Stimulated activated effector memory CD8-positive, alpha-beta T cell treated with anti-CD3 and anti-CD28 coated beads, Interleukin-12 subunit alpha, Interleukin-12 subunit beta, amount 100 ng/mL, for 72 hours (primary cell): Measurements from ENCODE around the gene PTGES.
A peak's percentile ranks its signal among the peaks of the same experiment; 100 is the strongest.

Source experiments
- ATAC-seq: fragments of 150-1000 bp; cut with Tn5 transposase; 2 replicates; pipeline ENCODE4 v1.10.0; 2021
- DNase-seq, 2 donors: peaks; one replicate each; pipeline ENCODE4 v3.0.0; 2021 to 2022; ENCODE audit warnings: low spot score in 2 of 2
- H3K27ac Mint-ChIP-seq: one replicate; pipeline ENCODE4 v1.8.0; 2022; ENCODE audit warnings: mild to moderate bottlenecking, mixed read lengths
- H3K36me3 Mint-ChIP-seq: one replicate; pipeline ENCODE4 v1.8.0; 2022; ENCODE audit warnings: mild to moderate bottlenecking, mixed read lengths
- H3K4me1 Mint-ChIP-seq: one replicate; pipeline ENCODE4 v1.8.0; 2022; ENCODE audit warnings: mixed read lengths
- H3K4me3 Mint-ChIP-seq: one replicate; pipeline ENCODE4 v1.8.0; 2022; ENCODE audit warnings: mild to moderate bottlenecking, mixed read lengths
- H3K9me3 Mint-ChIP-seq: one replicate; pipeline ENCODE4 v1.8.0; 2022; ENCODE audit warnings: mixed read lengths

The PTGES gene

GRCh38 chr9:129720181-129720864, 32.5 kb downstream of the PTGES start:
- H3K9me3 Mint-ChIP-seq: no peaks in the 10 kb centered on the region
- ATAC-seq (no peak), DNase-seq (no peak)
- H3K4me1 Mint-ChIP-seq: no peaks in the 10 kb centered on the region
- no peak overlapping the region for H3K4me3 Mint-ChIP-seq
- H3K27ac Mint-ChIP-seq: no peak overlapping the region
- H3K36me3 Mint-ChIP-seq: no peaks in the 10 kb centered on the region

GRCh38 chr9:129719135-129719534, 33.7 kb downstream of the PTGES start:
- no peak overlapping the region for H3K27ac Mint-ChIP-seq
- H3K4me3 Mint-ChIP-seq: no peak overlapping the region

GRCh38 chr9:129718647-129719046, 34.2 kb downstream of the PTGES start:
- Mint-ChIP-seq H3K27ac (no peak overlapping the region), H3K4me3 (no peak overlapping the region), H3K9me3 (no peaks in the 10 kb centered on the region), H3K4me1 (no peaks in the 10 kb centered on the region), H3K36me3 (no peaks in the 10 kb centered on the region)
- DNase-seq: no peak
- no peak for ATAC-seq

More at GRCh38 chr9:129719135-129719534, 33.7 kb downstream of the PTGES start:
- Mint-ChIP-seq H3K9me3 (no peaks in the 10 kb centered on the region), H3K4me1 (no peaks in the 10 kb centered on the region), H3K36me3 (no peaks in the 10 kb centered on the region)
- DNase-seq: no peak
- ATAC-seq: no peak

GRCh38 chr9:129717991-129718390, 34.9 kb downstream of the PTGES start:
- no peak for ATAC-seq
- no peaks in the 10 kb centered on the region for H3K9me3 Mint-ChIP-seq
- no peak overlapping the region for H3K4me3 Mint-ChIP-seq

GRCh38 chr9:129716091-129716490, 36.8 kb downstream of the PTGES start:
- H3K27ac Mint-ChIP-seq: no peak overlapping the region
- DNase-seq: no peak
- H3K4me3 Mint-ChIP-seq: no peak overlapping the region
- no peak for ATAC-seq
- no peaks in the 10 kb centered on the region for H3K4me1 Mint-ChIP-seq
- no peaks in the 10 kb centered on the region for H3K9me3 Mint-ChIP-seq
- no peaks in the 10 kb centered on the region for H3K36me3 Mint-ChIP-seq

More at GRCh38 chr9:129717991-129718390, 34.9 kb downstream of the PTGES start:
- Mint-ChIP-seq H3K36me3 (no peaks in the 10 kb centered on the region), H3K4me1 (no peaks in the 10 kb centered on the region), H3K27ac (no peak overlapping the region)
- no peak for DNase-seq

DNA sequence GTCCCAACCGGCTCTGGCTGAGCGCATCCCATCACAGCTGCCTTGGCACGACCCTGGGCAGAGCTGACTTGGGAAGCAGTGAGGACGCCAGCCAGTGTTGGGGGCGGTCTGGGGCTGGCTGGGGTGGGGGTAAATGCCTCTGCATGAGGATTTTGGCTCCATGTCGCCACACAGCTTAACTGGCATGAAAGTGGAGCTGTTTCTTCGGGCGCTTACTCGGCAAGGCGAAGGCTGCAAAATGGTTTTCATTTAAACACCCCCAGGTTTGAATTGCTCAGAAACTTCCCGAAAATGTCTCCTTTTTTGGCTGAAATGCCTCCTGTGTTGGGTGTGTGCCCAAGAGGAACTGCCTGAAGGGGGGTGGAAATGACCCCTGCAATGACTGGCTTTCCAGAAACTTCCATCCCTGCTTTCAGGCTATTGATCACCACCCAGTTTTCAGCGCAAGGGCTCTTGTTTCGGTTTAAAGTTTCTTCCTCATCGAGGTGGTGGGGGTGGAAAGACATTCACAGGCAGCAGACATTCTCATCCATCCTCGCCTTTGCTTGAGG, 38.3 kb downstream of the PTGES start:
- DNase-seq: no peak
- Mint-ChIP-seq H3K27ac (no peak overlapping the region), H3K36me3 (no peaks in the 10 kb centered on the region), H3K9me3 (no peaks in the 10 kb centered on the region), H3K4me3 (no peak overlapping the region), H3K4me1 (peaks cover 5% of the 10 kb centered on the region)
- no peak for ATAC-seq

DNA sequence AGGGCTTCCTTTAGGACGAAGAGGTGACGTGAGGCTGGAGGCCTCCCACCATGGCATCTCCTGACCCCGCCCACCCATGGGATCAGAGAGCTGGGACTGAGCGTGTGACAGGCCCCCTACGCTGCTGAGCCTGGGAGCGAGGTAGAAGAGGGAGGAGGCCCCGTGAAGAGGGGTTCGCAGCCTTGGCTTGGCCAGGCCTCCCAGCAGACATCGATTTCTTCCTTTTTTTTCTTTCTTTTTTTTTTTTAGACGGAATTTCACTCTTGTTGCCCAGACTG, 39.5 kb downstream of the PTGES start:
- peaks cover 5% of the 10 kb centered on the region for H3K4me1 Mint-ChIP-seq
- H3K36me3 Mint-ChIP-seq: no peaks in the 10 kb centered on the region
- no peak overlapping the region for H3K27ac Mint-ChIP-seq
- no peak for DNase-seq
- ATAC-seq: no peak
- no peak overlapping the region for H3K4me3 Mint-ChIP-seq
- H3K9me3 Mint-ChIP-seq: no peaks in the 10 kb centered on the region

- no peaks in the 10 kb centered on the region for H3K36me3 Mint-ChIP-seq
- peaks cover 5% of the 10 kb centered on the region for H3K4me1 Mint-ChIP-seq
- no peak overlapping the region for H3K27ac Mint-ChIP-seq
- ATAC-seq: no peak
- H3K9me3 Mint-ChIP-seq: no peaks in the 10 kb centered on the region
- no peak overlapping the region for H3K4me3 Mint-ChIP-seq
- DNase-seq: no peak
Observed at GRCh38 chr9:129712634-129713401, 40.0 kb downstream of the PTGES start.

GRCh38 chr9:129710169-129710453, 42.7 kb downstream of the PTGES start:
- no peak for DNase-seq
- Mint-ChIP-seq H3K27ac (no peak overlapping the region), H3K4me1 (peaks cover 5% of the 10 kb centered on the region), H3K9me3 (no peaks in the 10 kb centered on the region), H3K4me3 (no peak overlapping the region), H3K36me3 (no peaks in the 10 kb centered on the region)
- ATAC-seq: no peak

- no peak for DNase-seq
- H3K27ac Mint-ChIP-seq: no peak overlapping the region
- H3K9me3 Mint-ChIP-seq: no peaks in the 10 kb centered on the region
- no peak overlapping the region for H3K4me3 Mint-ChIP-seq
- peaks cover 5% of the 10 kb centered on the region for H3K4me1 Mint-ChIP-seq
- no peaks in the 10 kb centered on the region for H3K36me3 Mint-ChIP-seq
- no peak for ATAC-seq
Observed at GRCh38 chr9:129709438-129710168, 43.2 kb downstream of the PTGES start.

DNA sequence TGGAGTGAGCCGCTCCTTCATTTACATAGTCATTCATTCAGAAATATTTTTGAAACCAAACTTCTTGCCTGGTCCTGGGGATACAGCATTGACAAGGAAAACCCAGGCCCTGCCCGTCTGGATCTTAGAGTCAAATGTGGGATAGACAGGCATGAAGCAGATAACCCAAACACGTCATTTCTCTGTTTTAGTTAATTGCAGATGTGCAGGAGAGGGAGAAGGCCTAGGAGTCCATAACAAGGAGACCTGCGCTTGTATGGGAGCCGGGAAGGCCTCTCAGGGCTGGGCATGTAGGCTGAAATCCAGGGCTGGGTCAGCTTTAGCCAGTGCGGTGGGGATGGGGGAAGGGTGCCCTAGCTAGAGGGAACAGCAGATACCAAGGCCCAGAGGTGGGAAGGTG, 44.0 kb downstream of the PTGES start:
- no peak for ATAC-seq
- Mint-ChIP-seq H3K27ac (peak overlapping the region; percentile 47), H3K36me3 (no peaks in the 10 kb centered on the region), H3K9me3 (no peaks in the 10 kb centered on the region), H3K4me3 (no peak overlapping the region), H3K4me1 (peaks cover 5% of the 10 kb centered on the region)
- DNase-seq: no peak

GRCh38 chr9:129704807-129705206, 48.0 kb downstream of the PTGES start:
- no peak overlapping the region for H3K27ac Mint-ChIP-seq
- no peak for DNase-seq
- no peaks in the 10 kb centered on the region for H3K36me3 Mint-ChIP-seq
- H3K4me3 Mint-ChIP-seq: no peak overlapping the region
- H3K9me3 Mint-ChIP-seq: no peaks in the 10 kb centered on the region
- no peaks in the 10 kb centered on the region for H3K4me1 Mint-ChIP-seq
- ATAC-seq: no peak

DNA sequence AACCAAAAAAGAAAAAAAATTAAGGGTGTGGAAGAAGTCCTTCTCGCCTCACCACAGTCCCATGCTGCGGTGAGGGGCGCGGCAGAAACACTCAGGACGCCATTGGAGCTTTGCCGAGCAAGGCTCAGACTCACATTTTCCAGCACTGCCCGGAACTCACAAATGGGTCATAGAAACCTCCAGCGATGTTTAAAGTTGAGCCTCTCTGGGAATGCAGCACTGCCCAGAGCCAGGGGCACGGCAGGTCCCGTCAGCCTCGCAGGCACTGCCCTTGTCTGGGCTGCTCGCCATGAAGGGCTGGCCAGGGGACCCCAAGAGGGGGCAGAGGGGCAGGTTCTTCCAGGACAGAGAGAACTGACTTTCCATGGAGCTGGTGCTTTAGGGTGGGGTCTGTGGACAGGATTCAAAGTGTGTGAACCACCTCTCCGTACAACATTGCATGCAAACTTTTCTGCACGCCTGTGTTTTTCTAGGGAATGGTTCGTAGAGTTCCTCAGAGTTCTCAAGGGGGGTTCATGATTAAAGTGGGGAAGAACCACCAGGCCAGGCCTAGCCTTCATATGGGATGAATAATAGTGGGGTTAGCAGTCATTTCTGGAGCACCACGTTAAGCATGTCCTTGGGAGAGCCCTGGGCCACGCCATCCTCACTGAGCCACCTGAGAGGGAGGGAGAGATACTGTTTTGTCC, 49.0 kb downstream of the PTGES start:
- H3K27ac Mint-ChIP-seq: no peak overlapping the region
- H3K4me1 Mint-ChIP-seq: no peaks in the 10 kb centered on the region
- H3K9me3 Mint-ChIP-seq: no peaks in the 10 kb centered on the region
- H3K4me3 Mint-ChIP-seq: no peak overlapping the region
- no peak for ATAC-seq
- DNase-seq: no peak
- H3K36me3 Mint-ChIP-seq: no peaks in the 10 kb centered on the region

DNA sequence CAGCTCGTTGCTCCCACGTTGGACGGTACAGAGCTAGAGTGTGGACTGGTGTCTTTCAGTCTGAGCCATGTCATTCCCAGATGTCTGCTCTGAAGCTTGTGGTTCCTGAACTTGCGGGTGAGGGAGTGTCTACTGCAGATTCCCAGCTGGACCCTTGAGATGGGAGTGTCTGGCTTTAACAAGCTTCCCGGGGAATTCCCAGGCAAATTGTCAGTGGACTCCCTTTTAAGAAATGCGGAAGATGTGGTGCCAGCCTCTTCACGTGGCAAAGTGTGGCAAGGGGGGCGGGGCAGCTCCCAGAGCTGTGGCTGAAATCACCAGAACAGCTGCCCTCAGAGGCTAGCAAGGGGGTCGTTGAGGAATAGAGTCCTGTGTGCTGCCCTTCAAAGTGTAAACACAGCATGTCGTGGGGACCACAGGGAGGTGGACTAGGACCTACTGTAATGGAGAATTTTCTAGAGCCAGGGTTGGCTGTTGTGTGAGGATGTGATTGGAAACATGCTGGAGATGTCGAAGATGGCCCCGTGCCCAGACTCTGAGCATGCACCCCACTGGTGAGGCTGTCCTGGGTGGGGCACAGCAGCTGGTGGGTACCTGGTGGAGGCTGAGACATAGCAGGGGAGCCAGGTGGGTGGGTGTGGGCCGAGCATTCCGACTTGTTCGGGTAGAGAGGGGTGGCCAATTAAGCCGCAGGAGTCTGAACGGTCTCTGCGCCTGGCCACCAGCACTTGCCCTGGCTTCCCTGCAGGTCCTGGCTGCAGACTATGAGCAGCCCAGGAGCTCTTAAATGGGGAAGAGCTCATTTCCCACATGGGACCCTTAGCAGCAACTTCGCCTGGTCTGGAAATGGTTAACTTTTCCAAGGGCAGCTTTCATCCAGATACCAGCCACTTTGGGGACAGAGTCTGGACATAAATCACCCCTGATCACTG, 50.0 kb downstream of the PTGES start:
- no peaks in the 10 kb centered on the region for H3K9me3 Mint-ChIP-seq
- no peaks in the 10 kb centered on the region for H3K4me1 Mint-ChIP-seq
- no peaks in the 10 kb centered on the region for H3K36me3 Mint-ChIP-seq
- no peak overlapping the region for H3K27ac Mint-ChIP-seq
- no peak overlapping the region for H3K4me3 Mint-ChIP-seq
- no peak for ATAC-seq
- DNase-seq: no peak
